Midbrain (tissue), 1 donor: ENCODE measurements around the gene DNM3.

Experiments used
- DNase-seq: peaks from one replicate; lab custom pipeline; 2025; lab: John Stamatoyannopoulos, UW

Gene DNM3

DNA sequence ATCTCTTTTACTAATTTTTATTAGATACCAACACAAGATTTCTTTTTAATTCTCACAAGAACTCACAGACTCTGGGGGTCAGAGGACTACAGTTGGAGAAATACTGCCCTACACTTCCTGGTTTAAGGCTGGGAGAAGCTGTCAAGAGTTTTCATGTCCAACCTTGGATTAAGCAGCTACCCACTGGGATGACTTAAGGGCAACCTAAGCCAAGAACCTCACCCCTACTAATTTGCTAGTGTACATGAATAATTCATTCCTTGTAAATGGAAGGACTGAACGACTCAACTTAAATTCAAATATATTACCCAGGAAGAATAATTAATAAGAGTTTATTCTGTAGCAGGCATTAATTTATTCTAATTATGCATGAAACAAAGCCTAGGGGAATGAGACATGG lies 396.9 kb downstream of the DNM3 start:
- DNase-seq, result no peak

DNA sequence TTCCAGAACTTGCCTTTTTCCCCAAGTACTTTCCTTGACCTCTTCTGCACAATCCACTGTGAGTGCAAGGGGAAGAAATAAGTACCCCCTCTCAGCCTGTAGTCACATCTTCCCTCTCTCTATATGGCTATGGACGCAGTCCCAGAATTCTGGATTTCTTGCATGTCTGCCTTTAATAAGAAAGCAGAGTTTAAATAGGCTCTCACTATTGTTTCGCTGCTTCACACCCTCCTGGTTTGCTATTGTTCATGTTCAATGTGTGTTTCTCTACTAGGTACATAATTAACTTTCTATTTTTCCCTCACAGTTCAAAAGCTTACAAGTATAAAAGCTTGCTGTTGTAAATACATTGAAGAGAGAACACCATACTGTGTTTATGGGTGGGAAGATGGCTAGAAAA lies 397.7 kb downstream of the DNM3 start:
- no peak for DNase-seq

DNA sequence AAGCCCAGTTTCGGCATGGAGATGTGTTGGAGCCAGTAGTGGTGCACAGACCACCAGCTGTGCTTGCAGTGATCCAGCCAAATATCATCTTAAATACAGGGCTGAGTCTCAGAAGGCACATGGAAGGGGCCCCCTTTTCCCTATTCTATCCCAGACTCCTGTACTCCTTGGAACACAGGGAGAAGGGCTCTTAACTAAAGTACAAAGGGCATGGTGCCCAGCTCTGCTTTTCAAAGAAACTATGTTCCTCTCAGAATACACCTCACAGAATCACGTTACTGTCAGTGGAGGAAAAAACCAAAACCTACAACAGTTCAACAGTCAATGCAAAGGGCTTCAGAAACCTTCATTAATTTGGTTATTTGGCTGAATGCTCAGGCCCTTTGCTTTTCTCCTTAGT lies 398.6 kb downstream of the DNM3 start:
- peak; percentile 19 for DNase-seq

DNA sequence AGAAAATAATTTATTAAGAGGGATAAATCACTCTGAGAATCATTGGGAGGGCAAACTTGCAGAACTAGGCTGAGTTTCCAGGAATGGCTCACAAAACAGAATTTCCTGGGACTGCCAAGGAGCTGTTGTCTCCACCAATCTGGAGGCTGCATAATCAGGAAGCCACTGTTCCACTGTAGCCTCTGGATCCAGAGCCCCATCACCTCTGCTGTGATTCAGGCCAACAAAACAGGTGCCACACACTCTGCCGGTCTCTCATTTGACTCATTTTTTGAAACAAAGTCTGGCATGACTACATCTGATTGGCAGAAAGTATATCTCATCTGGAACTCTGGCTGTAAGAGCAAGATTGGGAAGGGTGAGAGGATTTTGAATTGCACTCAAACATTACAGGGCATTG lies 400.2 kb downstream of the DNM3 start:
- no peak for DNase-seq

DNA sequence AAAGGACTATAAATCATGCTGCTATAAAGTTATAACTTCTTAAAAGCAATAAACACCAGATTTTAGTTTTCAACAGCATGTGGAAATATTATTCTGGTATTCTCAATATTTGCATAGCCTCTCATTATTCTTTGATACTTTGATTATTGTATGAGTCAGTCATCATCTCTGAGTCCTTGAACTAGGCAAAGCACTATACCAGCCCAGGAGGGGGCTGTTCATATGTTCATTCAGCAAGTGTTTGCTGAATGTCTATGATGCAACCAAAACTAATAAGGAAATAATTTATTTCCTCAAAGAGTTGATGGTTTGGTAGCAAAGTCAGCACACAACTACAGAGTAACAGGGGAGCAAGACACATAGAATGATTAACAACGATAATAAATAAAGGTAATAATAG lies 403.6 kb downstream of the DNM3 start:
- DNase-seq, result no peak

DNA sequence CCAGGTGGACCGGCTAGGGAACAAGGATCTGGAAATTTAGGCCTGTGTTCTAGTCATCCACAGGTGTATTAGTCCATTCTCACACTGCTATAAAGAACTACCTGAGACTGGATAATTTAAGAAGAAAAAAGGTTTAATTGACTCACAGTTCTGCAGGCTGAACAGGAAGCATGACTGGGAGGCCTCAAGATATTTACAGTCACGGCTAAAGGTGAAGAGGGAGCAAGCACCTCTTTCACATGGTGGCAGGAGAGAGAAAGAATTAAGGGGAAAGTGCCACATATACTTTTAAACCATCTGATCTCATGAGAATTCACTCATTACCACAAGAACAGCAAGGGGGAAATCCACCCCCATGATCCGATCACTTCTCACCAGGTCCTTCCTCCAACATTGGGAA lies 404.5 kb downstream of the DNM3 start:
- DNase-seq, result no peak

DNA sequence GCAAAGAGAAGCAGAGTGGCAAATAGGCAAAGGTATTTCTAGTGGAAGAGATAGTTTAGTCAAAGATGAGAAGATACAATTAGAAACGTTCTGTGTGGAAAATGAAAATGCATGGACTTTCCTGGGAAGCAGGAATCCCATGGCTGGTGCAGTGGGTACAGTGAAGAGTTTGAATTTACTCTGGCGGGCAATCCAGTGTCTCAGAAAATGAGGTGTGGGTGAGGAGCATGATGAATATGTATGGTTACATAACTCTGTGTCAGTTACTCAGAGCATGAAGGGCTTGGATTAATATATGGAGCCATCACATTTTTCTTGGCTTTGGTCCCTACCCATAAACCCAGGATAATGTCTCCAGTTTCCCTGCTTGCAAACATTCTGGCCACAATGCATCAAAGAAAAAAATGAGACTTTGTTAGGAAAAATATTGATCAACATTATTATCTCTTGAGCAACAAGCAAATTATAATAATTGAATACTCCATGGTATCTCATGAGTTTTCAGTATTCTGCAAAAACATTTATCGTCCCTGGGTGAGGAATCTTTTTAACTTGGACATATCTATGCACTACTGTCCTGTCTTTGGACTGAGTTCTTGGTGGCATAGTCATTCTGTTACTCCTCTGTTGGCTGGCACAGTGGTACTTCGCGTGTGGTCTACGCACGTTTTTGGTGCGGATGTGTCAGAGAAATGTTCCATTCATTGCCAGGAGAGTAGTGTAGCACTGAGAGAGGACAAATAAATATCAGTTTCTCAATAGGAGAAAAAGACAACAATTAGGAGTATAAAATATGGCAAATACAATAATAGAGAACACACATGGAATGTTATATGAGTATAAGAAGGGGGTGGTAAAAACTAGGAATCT lies 405.5 kb downstream of the DNM3 start:
- DNase-seq, result no peak

DNA sequence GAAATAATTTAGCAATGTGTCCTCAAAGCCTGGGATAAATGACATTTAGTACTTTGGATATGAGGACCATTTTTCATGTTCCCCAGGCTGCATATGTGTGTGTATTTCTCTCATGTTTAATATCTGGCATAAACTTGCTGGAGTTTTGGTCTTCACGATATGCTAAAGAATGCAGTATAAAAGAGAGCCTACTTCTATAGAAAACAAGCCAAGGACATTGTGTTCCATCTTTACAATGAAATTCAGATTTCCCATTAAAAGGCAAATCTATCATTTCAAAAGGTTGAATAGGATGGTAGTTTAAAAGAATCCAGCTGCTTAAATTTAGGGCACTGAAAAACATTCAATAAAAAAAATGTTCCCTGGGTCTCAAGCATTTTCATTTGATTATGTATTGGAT lies 410.2 kb downstream of the DNM3 start:
- no peak for DNase-seq

DNA sequence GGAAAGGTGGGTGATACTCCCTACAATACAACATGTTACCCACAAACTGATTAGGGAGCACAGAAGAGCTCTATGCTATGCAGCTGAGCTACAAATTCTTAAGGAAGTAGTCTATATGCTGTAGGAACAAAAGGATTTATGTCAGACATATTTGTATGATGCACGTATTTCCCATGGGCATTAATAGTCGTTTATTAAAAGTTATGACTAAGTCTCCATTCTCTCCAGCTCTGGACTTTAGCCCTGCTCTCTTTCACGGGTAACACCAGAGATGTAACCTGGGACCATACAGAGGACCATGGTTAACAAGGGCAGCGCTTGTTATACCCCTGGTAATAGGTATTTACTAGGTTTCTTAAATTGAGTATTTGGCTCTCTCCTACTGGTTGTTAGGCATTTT lies 411.0 kb downstream of the DNM3 start:
- no peak for DNase-seq

DNA sequence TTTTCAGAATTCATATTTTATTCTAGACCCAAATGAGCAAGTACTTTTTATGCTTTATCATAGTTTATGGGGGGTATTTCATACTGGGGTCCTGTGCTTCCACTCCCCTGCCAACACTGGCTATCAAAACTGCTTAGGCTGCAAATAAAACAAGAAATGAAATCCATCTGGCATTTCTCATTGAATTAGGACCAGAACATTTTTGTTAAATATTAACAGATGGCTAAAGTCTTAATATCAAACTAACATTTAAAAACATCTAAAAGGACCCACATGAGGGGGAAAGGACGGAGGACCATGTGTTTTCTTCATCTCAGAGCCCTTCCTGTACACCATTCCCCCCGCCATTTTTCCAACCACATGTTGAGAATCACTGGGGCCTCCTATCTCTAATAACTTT lies 411.7 kb downstream of the DNM3 start:
- DNase-seq, result no peak

DNA sequence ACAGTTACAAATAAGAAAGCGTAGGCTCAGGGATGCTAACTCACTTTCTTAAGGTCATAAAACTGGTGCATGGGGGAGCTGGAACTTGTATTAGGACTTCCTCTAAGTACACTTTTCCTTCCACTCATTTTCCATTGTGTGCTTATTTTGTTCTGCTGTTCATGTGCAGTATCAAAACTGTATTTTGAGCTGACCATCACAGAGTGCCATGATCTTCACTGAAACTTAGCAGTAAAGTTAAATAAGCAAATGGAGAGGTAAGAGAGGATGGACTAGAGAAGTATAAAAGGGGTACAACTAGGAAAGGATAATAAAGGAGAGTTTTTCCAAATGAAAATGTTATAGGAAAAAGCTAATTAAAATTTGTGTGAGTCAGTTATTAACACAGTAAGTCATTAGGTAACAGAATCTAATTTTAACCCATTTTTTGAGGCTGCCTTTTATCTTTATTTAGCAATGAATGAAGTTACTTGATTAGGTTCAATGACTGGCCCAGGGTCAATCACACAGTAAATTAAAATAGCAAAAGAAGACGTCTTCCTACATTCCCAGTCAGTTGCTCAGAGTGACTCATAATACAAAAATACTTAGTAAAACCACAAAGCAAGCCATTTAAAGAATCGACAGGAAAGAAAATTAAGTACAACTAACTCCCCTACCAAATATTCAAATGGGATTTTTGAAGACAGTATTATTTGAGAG lies 413.4 kb downstream of the DNM3 start:
- DNase-seq, result no peak

DNA sequence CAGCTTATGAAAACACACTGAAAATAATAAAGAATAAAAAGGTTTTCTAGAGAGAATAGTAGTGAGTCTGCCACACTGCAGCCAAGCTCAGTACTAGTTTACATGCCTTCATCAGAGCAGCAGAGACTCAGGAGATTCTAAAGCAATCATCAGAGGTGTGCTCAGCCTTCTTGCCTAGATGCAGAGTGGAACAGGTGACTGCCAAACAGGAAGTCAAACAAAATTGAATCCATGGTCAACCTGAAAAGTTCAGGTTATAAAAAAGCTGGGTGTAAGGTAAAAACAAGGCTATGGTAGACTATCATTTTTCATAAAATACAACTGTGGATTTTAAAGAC lies 413.9 kb downstream of the DNM3 start:
- no peak for DNase-seq

DNA sequence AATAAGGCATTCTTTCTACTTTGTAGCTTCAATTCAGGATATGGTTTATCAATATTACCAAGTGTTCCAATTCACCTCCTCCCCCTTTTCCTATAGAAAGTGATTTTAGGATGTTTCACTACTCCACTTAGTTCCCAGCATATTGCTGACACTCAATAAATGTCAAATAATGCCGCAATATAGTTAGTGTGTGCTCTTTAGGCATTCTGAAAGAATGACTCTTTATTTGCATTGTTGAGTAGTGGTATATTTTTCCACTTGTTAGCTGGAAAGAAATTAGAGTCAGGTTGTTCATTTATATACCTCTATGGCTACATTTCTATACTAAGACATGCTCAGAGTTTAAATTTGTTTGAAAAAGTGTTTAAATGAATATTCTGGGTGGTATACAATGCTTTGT lies 424.6 kb downstream of the DNM3 start:
- DNase-seq, result no peak

DNA sequence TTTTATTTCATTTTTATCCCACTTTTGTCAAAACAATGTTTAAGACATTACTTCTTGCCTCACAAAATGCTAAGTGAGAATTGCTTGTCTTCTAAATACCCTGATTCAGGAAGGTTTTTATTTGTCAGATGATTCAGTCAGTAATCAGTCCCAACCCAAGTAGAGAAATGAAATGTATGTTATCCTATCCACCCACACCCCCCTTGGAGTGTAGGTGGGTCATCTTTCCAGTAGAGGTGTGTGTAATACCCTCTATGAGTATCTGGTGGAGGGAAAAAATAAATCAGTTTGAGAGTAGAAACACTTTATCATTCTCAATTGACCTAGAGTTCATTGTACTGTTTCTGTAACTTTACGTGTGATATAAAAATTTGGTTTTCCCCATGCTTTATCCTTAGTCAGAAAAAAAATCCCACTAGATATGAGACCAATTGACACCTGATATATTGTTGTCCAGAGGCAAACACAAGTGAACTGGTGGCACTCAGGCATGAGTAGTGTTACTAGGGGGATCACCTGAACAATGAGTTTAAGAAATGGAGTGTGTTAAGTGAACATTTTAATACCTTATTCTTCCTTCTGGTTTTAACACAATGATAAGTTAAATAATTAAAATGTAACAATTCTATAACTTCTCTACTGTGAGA lies 425.4 kb downstream of the DNM3 start:
- DNase-seq, result no peak

DNA sequence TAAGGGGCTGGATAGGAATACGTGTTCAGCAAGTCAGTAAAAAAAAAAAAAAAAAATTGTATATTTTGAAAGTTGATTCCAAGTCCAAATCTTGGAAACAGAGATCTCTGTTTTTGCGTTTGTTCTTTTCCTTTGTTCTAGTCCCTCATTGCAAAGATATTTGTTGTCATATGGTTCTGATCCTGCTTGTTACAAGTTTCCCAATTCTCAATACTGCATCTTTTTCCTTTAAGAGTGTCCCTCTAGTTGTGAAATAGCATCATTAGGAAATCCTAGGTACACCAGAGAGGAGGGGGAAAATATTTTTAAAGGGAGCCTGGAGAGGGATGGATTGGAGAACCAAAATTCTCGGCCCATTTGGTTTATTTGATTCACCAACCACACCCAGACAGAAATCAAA lies 426.9 kb downstream of the DNM3 start:
- DNase-seq, result no peak

DNA sequence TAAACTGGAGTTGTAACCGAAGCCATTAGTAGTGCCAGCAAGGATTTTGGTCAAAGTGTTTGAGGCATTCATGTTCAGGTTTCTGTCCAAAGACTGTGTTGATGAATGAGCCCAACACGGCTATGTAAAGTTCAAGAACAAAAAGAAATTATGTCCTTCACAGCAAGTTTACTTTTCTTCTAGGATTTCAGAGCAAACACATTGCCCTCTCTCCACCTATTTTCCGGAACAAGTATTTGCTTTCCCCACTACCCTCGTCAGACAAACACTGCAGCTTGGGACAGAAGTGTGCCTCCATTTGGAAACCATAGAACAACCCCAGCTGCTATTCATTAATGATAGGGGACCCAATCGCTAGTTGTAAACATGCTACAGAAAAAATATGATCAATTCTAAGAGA lies 427.8 kb downstream of the DNM3 start:
- DNase-seq, result no peak

DNA sequence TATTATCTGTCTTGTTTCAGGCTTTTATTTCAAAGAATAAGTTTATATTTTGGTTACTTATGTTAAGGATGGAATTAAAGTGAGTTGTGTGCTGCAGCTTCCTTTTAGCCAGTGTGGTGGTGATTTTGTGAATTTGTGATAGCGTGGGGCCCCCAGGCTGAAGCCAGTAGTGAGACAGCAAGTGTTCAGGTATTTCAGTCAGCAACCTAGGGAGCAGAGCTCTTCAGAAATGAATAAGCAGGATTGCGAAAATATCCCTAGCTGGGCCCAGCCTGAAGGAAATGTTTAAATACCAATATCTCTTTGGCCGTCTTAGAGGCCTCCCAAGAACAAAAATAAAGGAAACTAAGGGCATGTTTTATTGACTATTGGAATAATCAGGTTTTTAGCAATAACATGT lies 428.3 kb downstream of the DNM3 start:
- DNase-seq, result no peak

DNA sequence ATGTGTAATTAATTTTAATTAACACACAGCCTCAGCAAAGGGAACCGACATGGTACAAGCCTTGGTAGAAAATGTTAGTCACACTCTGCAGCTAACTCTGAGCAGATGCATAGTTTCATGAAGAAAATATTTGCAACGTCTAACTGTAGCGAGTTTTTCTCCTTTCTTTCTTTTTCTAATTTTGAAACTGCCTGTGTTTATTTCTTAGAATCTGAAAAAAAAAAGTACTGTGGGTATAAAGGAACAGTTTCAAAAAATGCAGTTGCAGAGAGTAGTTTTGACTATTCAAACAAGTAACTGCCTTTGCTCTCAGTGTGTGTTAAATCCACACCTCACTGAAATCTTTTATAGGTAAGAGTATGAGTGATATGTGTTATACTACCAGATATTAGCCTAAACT lies 429.3 kb downstream of the DNM3 start:
- no peak for DNase-seq

DNA sequence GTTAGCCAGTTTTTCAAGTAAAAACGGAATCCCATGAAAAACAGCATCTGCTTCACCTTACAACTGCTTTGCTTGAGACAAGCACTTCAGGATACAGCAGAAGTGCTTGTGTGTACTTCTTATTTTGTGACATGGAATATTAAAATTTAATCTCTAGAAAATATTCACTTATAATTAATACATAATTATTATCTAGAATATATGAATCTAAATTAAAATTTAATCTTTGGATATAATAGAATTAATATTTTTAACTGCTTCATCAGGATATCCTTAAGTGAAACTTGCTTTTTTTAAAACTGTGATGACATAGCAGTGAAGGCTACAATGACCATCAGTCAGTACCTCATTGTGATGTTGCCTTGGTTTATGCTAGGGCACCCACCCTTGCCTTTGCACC lies 430.8 kb downstream of the DNM3 start:
- DNase-seq, result no peak

DNA sequence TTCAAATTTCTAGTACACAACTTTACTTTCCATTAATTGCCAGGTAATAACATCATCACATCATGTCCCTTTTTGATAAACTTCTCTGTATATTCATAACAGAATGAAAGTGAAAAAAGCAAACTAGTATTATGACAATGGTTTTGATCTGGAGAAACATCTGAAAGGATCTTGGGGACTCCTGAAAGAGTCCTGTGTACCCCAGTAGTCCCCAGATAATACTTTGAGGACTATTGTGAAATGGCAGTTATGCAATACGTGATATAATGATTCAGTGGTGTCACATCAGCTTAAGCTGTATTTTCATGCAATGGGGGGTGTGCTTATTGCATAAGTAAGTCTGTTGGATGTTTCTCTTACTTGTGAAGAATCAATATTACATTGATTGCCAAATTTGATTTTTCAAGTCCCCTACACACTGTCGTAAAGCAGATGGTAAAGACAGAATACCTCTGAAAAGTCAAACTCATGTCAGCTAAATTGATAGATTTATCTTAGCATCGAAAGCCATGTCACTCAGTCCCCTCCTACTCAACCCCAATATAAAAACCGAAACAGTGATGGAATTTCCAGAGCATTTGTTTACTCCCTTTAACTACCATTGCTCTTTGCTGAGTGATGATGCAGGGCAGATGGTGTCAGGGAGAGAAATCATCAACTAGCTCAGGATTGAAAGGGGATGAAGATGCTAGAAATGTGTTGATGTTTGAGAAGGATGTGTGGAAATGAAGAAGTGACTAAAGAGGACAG lies 432.5 kb downstream of the DNM3 start:
- DNase-seq, result no peak

DNA sequence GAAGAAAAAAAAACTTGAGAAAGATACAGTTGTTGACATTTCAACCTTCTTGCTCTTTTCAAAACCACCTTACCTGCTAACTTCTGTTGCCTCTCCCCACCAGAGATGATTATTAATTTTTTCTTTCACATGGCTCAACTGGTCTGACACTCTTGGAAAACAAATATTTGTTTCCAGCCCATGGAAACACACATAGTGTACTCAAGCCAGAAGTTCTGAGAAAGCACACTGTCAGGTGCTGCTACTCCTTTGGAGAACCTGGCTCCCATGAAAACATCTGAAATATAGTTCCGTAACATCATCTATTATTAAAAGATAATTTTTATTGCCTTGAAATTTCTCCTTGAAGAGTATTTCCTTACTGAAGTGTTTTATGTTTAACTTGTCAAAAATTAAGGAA lies 434.2 kb downstream of the DNM3 start:
- no peak for DNase-seq

DNA sequence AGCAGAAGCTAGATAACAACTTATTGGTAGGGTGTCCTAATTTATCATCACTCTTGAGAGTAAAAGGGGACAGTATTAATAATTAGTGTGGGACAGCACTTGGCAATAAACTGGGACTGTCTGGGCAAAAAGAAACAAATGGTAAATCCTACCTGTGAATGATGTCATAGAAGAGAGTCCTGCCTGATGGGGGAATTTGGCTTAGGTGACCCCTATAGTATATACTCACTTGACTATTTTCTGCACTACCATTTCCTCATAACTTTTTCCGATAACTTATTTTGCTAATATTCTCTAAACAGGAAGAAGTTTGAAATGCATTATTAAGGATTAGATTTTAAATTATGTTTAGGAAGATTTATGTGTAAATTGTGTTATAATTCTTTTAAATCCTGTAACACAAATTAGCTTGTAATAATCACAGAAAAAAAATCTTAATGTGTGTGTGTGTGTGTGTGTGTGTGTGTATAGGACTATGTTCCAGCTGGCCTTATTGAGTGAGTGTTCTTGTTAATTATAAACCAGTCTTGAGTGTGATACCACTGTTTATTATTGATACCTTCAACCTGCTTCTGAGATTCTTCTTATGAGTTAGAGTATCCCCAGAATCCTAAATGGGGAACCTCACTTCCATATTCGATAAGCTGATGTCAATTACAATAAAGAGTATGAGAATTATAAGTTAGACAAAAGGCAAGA lies 435.0 kb downstream of the DNM3 start:
- no peak for DNase-seq
